Breast epithelium (tissue), 4 donors: Measurements from ENCODE around the gene APLP2. TPM values are rescaled to one million over a fixed set of nuclear protein-coding genes. Genes with fewer than 3 reads are reported as not detected.

ENCODE experiments used
- DNase-seq, 2 donors: peaks; one replicate each; pipeline ENCODE4 v3.0.0-alpha.2; 2019; ENCODE audit warnings: low spot score in 2 of 2
- H3K27ac ChIP-seq, 2 donors: fragments of 200-600 bp; sonication (generic) in 1 of 2; one replicate each; pipeline ENCODE4 v1.5.1; 2016 to 2019; ENCODE audit warnings: mild to moderate bottlenecking in 1 of 2
- H3K27me3 ChIP-seq, 2 donors: fragments of 200-600 bp; sonication (generic) in 1 of 2; one replicate each; pipeline versions ENCODE4 v1.5.1 to v1.6.0; 2017 to 2019; ENCODE audit warnings: control low read depth in 1 of 2, mild to moderate bottlenecking in 1 of 2
- H3K36me3 ChIP-seq: fragments of 200-600 bp; one replicate; pipeline ENCODE4 v1.5.1; 2019
- H3K4me1 ChIP-seq, 2 donors: fragments of 200-600 bp; sonication (generic); one replicate each; pipeline ENCODE4 v1.5.1; 2016 to 2019; ENCODE audit warnings: control low read depth in 1 of 2
- H3K4me3 ChIP-seq, 3 donors: fragments of 200-600 bp; sonication (generic); 1 replicate in 2 of 3; 2 replicates in 1 of 3; pipeline ENCODE4 v1.5.1; 2016 to 2019; ENCODE audit warnings: mild to moderate bottlenecking in 3 of 3, moderate library complexity in 2 of 3
- H3K9me3 ChIP-seq, 2 donors: fragments of 200-600 bp; sonication (generic) in 1 of 2; one replicate each; pipeline ENCODE4 v1.5.1; 2016 to 2019; ENCODE audit warnings: control low read depth in 1 of 2
- CTCF ChIP-seq, 3 donors: fragments of 450-650 bp; IDR thresholded peaks; one replicate each; pipeline ENCODE4 v1.5.1; 2016 to 2017; ENCODE audit warnings: antibody characterized with exemption in 3 of 3, mild to moderate bottlenecking in 3 of 3, moderate library complexity in 3 of 3
- POLR2A ChIP-seq: fragments of 450-650 bp; IDR thresholded peaks from one replicate; pipeline ENCODE4 v1.6.1; 2016; ENCODE audit warnings: antibody characterized with exemption, mild to moderate bottlenecking, moderate library complexity
- POLR2AphosphoS5 ChIP-seq, 3 donors: sonication (generic); formaldehyde crosslinking; IDR thresholded peaks; one replicate each; pipeline ENCODE4 v1.6.1; 2017; ENCODE audit warnings: antibody characterized with exemption in 3 of 3
- intact Hi-C: fragments of 100-400 bp; cut with DNase I; formaldehyde crosslinking; loops from one replicate; pipeline ENCODE4 v1.15.1; 2023; ENCODE audit warnings: low total_unique reads
- total RNA-seq, 3 donors: library from RNA; depleted of rRNA; stranded (reverse); fragments of >200 nt; gene quantifications; one replicate each; pipeline ENCODE4 v1.1.0, GENCODE V29; 2016

Gene APLP2
- total RNA-seq, 3 donors from 2014 or later: 305 to 560 (median 418) TPM

- no peak for TF ChIP-seq CTCF (IDR thresholded peaks at IDR 0.05)
- TF ChIP-seq POLR2A: no peak
- no peak for TF ChIP-seq POLR2AphosphoS5 (IDR thresholded peaks at IDR 0.05)
- intact Hi-C loops: no loop called here
Observed at GRCh38 chr11:130181295-130182272, 111.9 kb downstream of the APLP2 start.

GRCh38 chr11:130183878-130184610 is 114.3 kb downstream of the APLP2 start:
- no peaks in the 10 kb centered on the region for H3K27me3 ChIP-seq
- H3K4me3 ChIP-seq: no peak overlapping the region
- no peaks in the 10 kb centered on the region for H3K36me3 ChIP-seq
- TF ChIP-seq POLR2AphosphoS5 (IDR thresholded peaks at IDR 0.05): no peak
- TF ChIP-seq CTCF (IDR thresholded peaks at IDR 0.05): no peak
- no peak for TF ChIP-seq POLR2A
- DNase-seq: no peak
- no peak overlapping the region for H3K27ac ChIP-seq
- intact Hi-C loops: no loop called here
- H3K9me3 ChIP-seq: no peaks in the 10 kb centered on the region
- peaks cover 0 to 8% of the 10 kb centered on the region in 2 donors for H3K4me1 ChIP-seq

More at GRCh38 chr11:130181295-130182272, 111.9 kb downstream of the APLP2 start:
- Histone ChIP-seq H3K27me3 (no peaks in the 10 kb centered on the region), H3K36me3 (no peaks in the 10 kb centered on the region), H3K4me1 (peaks cover 0 to 12% of the 10 kb centered on the region in 2 donors), H3K9me3 (no peaks in the 10 kb centered on the region), H3K4me3 (no peak overlapping the region), H3K27ac (peak overlapping the region; percentile 52 to 73)
- no peak for DNase-seq

- H3K4me3 ChIP-seq: no peak overlapping the region
- H3K9me3 ChIP-seq: no peaks in the 10 kb centered on the region
- intact Hi-C loops: no loop called here
- no peaks in the 10 kb centered on the region for H3K4me1 ChIP-seq
- no peak for DNase-seq
- no peak overlapping the region for H3K27ac ChIP-seq
- TF ChIP-seq POLR2AphosphoS5 (IDR thresholded peaks at IDR 0.05) (no peak), POLR2A (no peak), CTCF (IDR thresholded peaks at IDR 0.05) (no peak)
- no peaks in the 10 kb centered on the region for H3K36me3 ChIP-seq
- no peaks in the 10 kb centered on the region for H3K27me3 ChIP-seq
Observed at GRCh38 chr11:130187096-130187495, 117.4 kb downstream of the APLP2 start.

GRCh38 chr11:130188047-130188446 is 118.4 kb downstream of the APLP2 start:
- H3K27me3 ChIP-seq: no peaks in the 10 kb centered on the region
- H3K27ac ChIP-seq: no peak overlapping the region
- no peak overlapping the region for H3K4me3 ChIP-seq
- intact Hi-C loops: no loop called here
- no peaks in the 10 kb centered on the region for H3K36me3 ChIP-seq
- H3K9me3 ChIP-seq: no peaks in the 10 kb centered on the region
- DNase-seq: no peak
- H3K4me1 ChIP-seq: no peaks in the 10 kb centered on the region
- TF ChIP-seq POLR2AphosphoS5 (IDR thresholded peaks at IDR 0.05) (no peak), CTCF (IDR thresholded peaks at IDR 0.05) (no peak)
